ENCODE results near the gene MYO10.

- TF ChIP-seq CTCF (IDR thresholded peaks at IDR 0.05) (no peak), POLR2A (IDR thresholded peaks at IDR 0.05) (no peak)
These were observed 254.2 kb downstream of the MYO10 start for GRCh38 chr5:16681876-16682275.
